NCI-H2196 treated with DMSO at 0.1 percent for 48 hours (cell line): ENCODE results near the gene MAP3K20.

ENCODE experiments used
- DNase-seq: peaks from one replicate; lab custom pipeline; 2025; ENCODE audit not compliant: unreplicated experiment; lab: John Stamatoyannopoulos, UW

The MAP3K20 gene

DNA sequence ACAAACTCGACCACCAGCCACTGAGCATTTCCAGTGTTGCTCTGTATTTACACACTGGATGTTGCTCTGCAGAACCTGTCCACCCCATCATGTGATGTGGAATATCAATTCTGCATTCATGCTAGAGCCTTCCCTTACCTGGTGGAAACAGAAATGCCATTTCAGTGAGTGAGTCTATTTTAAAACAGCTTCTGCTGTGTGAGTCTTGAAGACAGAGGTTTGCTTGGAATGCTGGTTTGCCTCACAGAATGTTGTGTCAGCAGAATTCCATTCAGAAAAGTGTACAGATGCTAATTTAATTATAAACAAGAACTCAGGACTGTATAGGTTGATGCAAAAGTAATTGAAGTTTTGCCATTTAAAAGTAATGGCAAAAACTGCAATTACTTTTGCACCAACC lies 118.3 kb downstream of the MAP3K20 start:
- no peak for DNase-seq

GRCh38 chr2:173195100-173195499 lies 119.5 kb downstream of the MAP3K20 start:
- no peak for DNase-seq

DNA sequence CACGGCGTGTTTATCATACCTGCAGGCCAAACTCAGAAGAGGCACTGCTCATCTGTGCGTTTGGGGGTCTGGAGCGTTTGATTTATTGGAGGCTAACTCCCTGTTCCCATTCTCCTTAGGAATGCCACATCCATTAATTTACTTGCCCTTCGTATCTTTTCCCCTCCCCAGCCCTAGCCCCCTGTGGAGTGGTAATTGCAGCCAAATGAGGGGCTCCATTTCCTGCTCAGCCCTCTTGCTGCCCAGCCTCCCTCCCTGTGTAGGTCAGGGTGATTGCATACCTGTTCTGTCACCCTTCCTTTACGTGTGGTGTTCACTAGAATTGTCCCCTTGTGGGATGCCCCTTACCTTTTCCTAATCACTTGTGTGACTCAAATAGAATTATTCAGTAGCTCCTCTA lies 120.4 kb downstream of the MAP3K20 start:
- no peak for DNase-seq

DNA sequence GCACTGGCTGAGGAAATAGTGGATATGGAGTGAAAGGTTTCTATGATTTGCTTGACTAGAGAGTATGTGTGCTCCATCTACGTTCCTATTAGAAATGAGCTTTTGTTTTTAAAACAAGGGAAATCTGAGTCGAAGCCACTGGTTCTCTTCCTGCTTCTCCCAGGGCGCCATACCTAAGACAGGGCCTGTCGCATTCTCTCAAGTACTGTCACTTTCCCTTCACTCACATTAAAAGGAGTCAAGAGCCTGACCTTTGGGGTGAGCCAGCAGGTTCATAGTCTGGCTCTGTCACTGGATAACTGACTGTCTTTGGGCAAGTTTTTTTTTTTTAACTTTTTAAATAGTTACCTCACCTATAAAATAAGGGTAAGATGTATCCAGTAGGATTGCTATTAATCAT lies 121.0 kb downstream of the MAP3K20 start:
- DNase-seq, result no peak

- DNase-seq, result no peak
These were observed 122.7 kb downstream of the MAP3K20 start for GRCh38 chr2:173198327-173198726.

DNA sequence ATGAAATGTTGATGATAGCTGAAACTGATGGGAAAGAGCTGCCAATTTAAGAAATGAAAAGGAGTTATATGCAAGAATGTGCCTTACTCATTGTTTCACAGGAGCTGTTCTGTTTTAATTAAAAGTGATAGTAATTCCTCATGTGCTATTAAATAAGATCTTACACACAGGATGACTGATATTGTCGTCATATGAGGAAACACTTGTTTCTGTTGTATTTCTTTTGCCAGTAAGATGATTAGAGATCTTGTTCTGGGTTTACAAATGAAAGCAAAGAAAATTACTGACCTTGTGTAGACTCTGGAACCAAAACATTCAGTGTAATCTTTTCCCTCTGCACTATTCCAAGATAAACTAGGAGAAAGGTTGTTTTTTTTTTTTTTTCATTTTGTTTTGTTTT lies 123.6 kb downstream of the MAP3K20 start:
- DNase-seq, result no peak

DNA sequence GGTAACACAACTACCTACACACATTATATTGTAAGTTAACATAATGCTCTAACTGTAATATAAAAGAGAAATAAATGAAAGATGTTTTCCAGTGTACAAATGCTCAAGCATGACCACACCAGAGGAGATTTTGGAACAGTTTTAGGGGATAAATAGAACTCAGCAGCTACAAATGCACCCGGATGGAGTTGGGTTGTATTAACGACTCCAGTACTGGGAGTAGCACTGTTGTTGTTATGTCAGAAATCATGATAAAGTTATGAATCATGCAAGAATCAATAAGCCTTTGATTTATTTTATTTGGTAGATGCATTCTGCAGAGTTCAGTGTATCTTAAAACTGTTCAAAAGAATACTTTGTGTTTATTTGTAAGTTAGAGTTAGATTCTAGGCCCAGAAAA lies 126.9 kb downstream of the MAP3K20 start:
- DNase-seq, result no peak

DNA sequence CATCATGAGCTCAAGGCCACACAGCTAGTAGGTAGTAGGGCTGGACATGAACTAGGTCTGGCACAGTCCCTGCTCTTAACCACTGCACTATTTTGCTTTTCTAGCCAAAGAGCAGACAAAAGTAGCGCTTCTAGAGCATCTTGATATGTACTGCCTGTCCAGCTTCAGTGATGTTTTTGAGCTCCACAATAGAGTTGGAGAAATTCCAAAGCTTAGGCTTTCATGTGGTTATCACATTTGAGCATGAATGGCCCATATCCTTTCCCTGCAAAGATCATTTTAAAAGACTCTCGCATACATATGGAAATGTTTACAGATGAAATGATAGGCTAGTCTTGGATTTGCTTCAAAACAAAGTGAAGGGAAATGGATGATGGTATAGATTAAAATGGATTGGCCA lies 128.7 kb downstream of the MAP3K20 start:
- DNase-seq, result no peak

GRCh38 chr2:173205375-173205774 lies 129.7 kb downstream of the MAP3K20 start:
- no peak for DNase-seq

DNA sequence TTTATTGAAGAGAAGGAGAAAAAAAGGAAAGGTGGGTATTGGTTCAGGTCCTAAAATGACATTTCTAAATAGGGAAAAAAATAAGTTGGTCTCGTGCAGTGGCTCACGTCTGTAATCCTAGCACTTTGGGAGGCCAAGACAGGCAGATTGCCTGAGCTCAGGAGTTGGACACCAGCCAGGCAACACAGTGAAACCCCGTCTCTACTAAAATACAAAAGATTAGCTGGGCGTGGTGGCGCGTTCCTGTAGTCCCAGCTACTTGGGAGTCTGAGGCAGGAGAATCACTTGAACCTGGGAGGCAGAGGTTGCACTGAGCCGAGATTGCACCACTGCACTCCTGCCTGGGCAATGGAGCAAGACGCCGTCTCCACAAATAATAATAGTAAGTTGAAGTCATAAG lies 131.5 kb downstream of the MAP3K20 start:
- DNase-seq, result peak; percentile 31

- peak; percentile 87 for DNase-seq
These were observed 134.9 kb downstream of the MAP3K20 start for GRCh38 chr2:173210270-173211196.

DNA sequence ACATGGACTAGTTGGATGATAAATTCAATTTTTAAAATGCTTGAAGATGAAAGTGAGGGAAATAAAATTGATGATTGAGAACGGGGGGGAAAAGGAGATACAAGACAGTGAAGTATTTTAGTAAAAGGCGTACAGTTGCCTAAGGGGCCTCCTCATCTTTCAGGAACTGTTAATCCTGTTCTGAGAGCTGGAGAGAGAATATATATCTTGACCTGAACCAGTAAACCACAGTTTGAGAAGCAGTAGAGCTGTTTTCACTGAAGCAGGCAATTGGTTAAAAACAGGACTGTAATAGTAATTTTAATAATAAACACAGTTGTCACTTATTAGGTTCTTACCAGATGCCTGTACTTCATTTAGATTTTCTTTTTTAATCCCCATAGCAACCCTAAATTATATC lies 137.5 kb downstream of the MAP3K20 start:
- DNase-seq, result no peak

DNA sequence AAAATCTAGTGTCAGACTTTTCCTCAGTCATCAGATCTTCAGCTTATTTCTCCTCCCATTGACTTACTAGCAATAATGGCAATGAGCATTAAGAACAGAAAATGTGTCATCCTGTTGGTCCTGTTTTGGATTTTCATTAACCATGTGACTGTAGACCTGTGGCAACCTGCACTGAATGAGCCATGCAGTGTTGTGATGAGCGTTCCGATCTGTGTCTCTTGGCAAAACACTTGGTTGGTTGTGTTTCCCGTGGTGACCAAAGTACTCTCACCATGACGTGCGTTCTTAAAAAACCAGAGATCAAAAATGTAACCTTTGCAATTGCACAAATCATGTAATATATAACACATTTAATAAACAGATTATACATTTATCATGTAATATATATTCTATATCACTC lies 138.6 kb downstream of the MAP3K20 start:
- no peak for DNase-seq

GRCh38 chr2:173215316-173215715 lies 139.7 kb downstream of the MAP3K20 start:
- DNase-seq, result no peak

DNA sequence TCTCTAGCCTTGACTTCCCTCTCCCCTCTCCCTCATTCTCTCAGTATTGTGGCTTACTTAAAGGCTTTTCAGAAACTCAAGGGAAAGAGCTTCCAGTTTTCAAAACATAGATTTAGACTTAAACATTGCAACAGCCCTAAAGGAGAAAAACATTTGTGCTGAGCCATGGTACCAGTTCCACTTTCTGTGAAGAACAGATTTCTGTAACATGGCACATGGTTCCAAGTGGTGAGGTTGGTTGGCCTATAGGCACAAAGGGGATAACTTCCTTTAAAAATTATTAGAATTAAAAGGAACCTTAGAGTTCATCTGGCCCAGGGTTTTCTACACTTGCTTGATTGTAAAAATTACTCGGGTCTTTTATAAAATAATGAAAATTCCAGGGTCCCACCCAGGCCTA lies 140.4 kb downstream of the MAP3K20 start:
- DNase-seq, result no peak

- no peak for DNase-seq
These were observed 141.0 kb downstream of the MAP3K20 start for GRCh38 chr2:173216668-173217067.

- no peak for DNase-seq
These were observed 141.6 kb downstream of the MAP3K20 start for GRCh38 chr2:173217116-173217840.

GRCh38 chr2:173218326-173219056 lies 142.8 kb downstream of the MAP3K20 start:
- DNase-seq, result no peak

DNA sequence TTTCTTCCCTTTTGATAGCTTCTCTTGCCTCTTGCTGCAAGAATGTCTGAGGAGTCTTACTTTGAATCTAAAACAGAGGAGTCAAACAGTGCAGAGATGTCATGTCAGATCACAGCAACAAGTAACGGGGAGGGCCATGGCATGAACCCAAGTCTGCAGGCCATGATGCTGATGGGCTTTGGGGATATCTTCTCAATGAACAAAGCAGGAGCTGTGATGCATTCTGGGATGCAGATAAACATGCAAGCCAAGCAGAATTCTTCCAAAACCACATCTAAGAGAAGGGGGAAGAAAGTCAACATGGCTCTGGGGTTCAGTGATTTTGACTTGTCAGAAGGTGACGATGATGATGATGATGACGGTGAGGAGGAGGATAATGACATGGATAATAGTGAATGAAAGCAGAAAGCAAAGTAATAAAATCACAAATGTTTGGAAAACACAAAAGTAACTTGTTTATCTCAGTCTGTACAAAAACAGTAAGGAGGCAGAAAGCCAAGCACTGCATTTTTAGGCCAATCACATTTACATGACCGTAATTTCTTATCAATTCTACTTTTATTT lies 145.6 kb downstream of the MAP3K20 start:
- DNase-seq, result no peak

- no peak for DNase-seq
These were observed 146.4 kb downstream of the MAP3K20 start for GRCh38 chr2:173221937-173222594.

GRCh38 chr2:173223871-173224270 lies 148.2 kb downstream of the MAP3K20 start:
- DNase-seq, result no peak
